HCT116 (cell line): ENCODE results near the gene RIC8B. TPM values are rescaled to one million over a fixed set of nuclear protein-coding genes. Genes with fewer than 3 reads are reported as not detected.

Experiments used
- ATAC-seq: fragments of 200-7000 bp; cut with Tn5 transposase; 2 replicates; pipeline ENCODE4 v1.9.1; 2020; ENCODE audit warnings: mild to moderate bottlenecking, moderate library complexity
- BruUV-seq: library from RNA; stranded (reverse); fragments of 400-500 nt; replicated peaks from 2 replicates; lab custom pipeline; 2021; lab: Mats Ljungman, UMichigan
- CTCF ChIA-PET: fragments of 300-600 bp; sonication (Branson Sonifier 250); formaldehyde crosslinking; loops from one replicate; lab custom pipeline; 2021; ENCODE audit warnings: antibody characterized with exemption; lab: Charles Lee
- POLR2A ChIA-PET: fragments of 300-600, 350-600 bp; sonication (Branson Sonifier 250); formaldehyde crosslinking; loops from one replicate; lab custom pipeline; 2021; ENCODE audit warnings: antibody characterized with exemption; lab: Charles Lee
- RAD21 ChIA-PET, 2 experiments: fragments of 300-600 bp; sonication (Branson Sonifier 250); formaldehyde crosslinking; loops; one replicate each; lab custom pipeline; 2023; ENCODE audit warnings: low total read pairs in 2 of 2; ENCODE audit not compliant: uncharacterized antibody in 2 of 2, unreplicated experiment in 2 of 2, low non-redundant PET in 1 of 2; lab: Charles Lee
- DNase-seq: peaks from one replicate; pipeline ENCODE4 v3.0.0-alpha.2; 2010; ENCODE audit warnings: low read depth, low spot score
- H2AFZ ChIP-seq: fragments of 200-600 bp; shearing (Covaris generic), sonication (generic); 2 replicates; pipeline ENCODE4 v1.6.1; 2017; ENCODE audit warnings: low read depth, mixed run types, mixed read lengths, antibody characterized with exemption, low read length; ENCODE audit not compliant: poor library complexity, severe bottlenecking
- H3K27ac ChIP-seq: 2 replicates; pipeline ENCODE4 v1.5.1; 2012; ENCODE audit warnings: low read depth, low read length
- H3K27me3 ChIP-seq: fragments of 200-600 bp; sonication (generic); 2 replicates; pipeline ENCODE4 v1.6.1; 2016; ENCODE audit warnings: mixed run types, low read length, mixed read lengths; ENCODE audit not compliant: insufficient read depth
- H3K36me3 ChIP-seq, 2 experiments: fragments of 200-500 bp in 1 of 2; fragments of 200-600 bp in 1 of 2; sonication (Bioruptor generic) in 1 of 2; sonication (generic) in 1 of 2; 2 replicates each; pipeline versions ENCODE4 v1.5.1 to v1.6.1; 2014 to 2016; ENCODE audit warnings: low read length in 2 of 2, inconsistent platforms in 1 of 2, mixed read lengths in 1 of 2, mixed run types in 1 of 2; ENCODE audit not compliant: insufficient read depth in 2 of 2, control insufficient read depth in 1 of 2
- H3K4me1 ChIP-seq, 2 experiments: fragments of 200-600 bp in 1 of 2; sonication (generic) in 1 of 2; 2 replicates each; pipeline versions ENCODE4 v1.5.1 to v1.6.1; 2012 to 2017; ENCODE audit warnings: low read length in 2 of 2, inconsistent platforms in 1 of 2, mild to moderate bottlenecking in 1 of 2, mixed read lengths in 1 of 2, mixed run types in 1 of 2, moderate library complexity in 1 of 2; ENCODE audit not compliant: insufficient read depth in 2 of 2, control insufficient read depth in 1 of 2
- H3K4me2 ChIP-seq: fragments of 200-600 bp; sonication (generic); 2 replicates; pipeline ENCODE4 v1.6.1; 2017; ENCODE audit warnings: mixed run types, low read length, mixed read lengths
- H3K4me3 ChIP-seq, 2 experiments: fragments of 200-600 bp in 1 of 2; sonication (generic) in 1 of 2; replicated peaks in 1 of 2; 2 replicates each; pipeline ENCODE4 v1.5.1; 2011 to 2016; ENCODE audit warnings: low read length in 2 of 2, control low read depth in 1 of 2, low read depth in 1 of 2, mild to moderate bottlenecking in 1 of 2, mixed read lengths in 1 of 2, mixed run types in 1 of 2
- H3K79me2 ChIP-seq: fragments of 200-600 bp; sonication (generic); 2 replicates; pipeline ENCODE4 v1.6.1; 2017; ENCODE audit warnings: mild to moderate bottlenecking, mixed run types, low read length, moderate library complexity, mixed read lengths; ENCODE audit not compliant: insufficient read depth
- H3K9ac ChIP-seq: fragments of 200-600 bp; sonication (generic); 2 replicates; pipeline ENCODE4 v1.6.1; 2016; ENCODE audit warnings: low read length, mixed read lengths
- H3K9me2 ChIP-seq: fragments of 200-600 bp; sonication (generic), shearing (Covaris generic); 2 replicates; pipeline ENCODE4 v1.6.1; 2017; ENCODE audit warnings: mixed run types, mild to moderate bottlenecking, moderate library complexity; ENCODE audit not compliant: insufficient read depth
- H3K9me3 ChIP-seq, 2 experiments: fragments of 200-500 bp in 1 of 2; fragments of 200-600 bp in 1 of 2; sonication (Bioruptor generic) in 1 of 2; sonication (generic) in 1 of 2; 2 replicates each; pipeline ENCODE4 v1.6.1; 2014 to 2017; ENCODE audit warnings: low read length in 2 of 2, mixed read lengths in 2 of 2, inconsistent platforms in 1 of 2, low read depth in 1 of 2, mild to moderate bottlenecking in 1 of 2, mixed run types in 1 of 2, moderate library complexity in 1 of 2; ENCODE audit not compliant: control insufficient read depth in 1 of 2, insufficient read depth in 1 of 2
- H4K20me1 ChIP-seq: fragments of 200-600 bp; sonication (generic), shearing (Covaris generic); 2 replicates; pipeline ENCODE4 v1.6.1; 2017; ENCODE audit warnings: mixed run types, mild to moderate bottlenecking, moderate library complexity; ENCODE audit not compliant: insufficient read depth
- CBX3 ChIP-seq: IDR thresholded peaks from 2 replicates; pipeline ENCODE4 v1.6.1; 2012; ENCODE audit warnings: low read depth
- CTCF ChIP-seq, 3 experiments: fragments of 200-600 bp in 1 of 3; sonication (generic) in 1 of 3; IDR thresholded peaks in 2 of 3; conservative IDR thresholded peaks in 1 of 3; 2 replicates each; pipeline ENCODE4 v1.5.1; 2012 to 2017; ENCODE audit warnings: low read depth in 2 of 3, low read length in 2 of 3, antibody characterized with exemption in 1 of 3, borderline replicate concordance in 1 of 3, control low read depth in 1 of 3, mild to moderate bottlenecking in 1 of 3, mixed read lengths in 1 of 3, mixed run types in 1 of 3, moderate library complexity in 1 of 3; ENCODE audit not compliant: insufficient read depth in 1 of 3
- EGR1 ChIP-seq: IDR thresholded peaks from 2 replicates; pipeline ENCODE4 v1.6.1; 2012; ENCODE audit warnings: low read depth
- ELF1 ChIP-seq: IDR thresholded peaks from 2 replicates; pipeline ENCODE4 v1.6.1; 2012; ENCODE audit warnings: low read depth, borderline replicate concordance
- JUND ChIP-seq: IDR thresholded peaks from 2 replicates; pipeline ENCODE4 v1.6.1; 2012
- POLR2AphosphoS5 ChIP-seq: IDR thresholded peaks from 2 replicates; pipeline ENCODE4 v1.6.1; 2011; ENCODE audit warnings: mild to moderate bottlenecking, low read depth, low read length, moderate library complexity
- RAD21 ChIP-seq: IDR thresholded peaks from 2 replicates; pipeline ENCODE4 v1.6.1; 2012; ENCODE audit warnings: low read depth, mild to moderate bottlenecking
- SP1 ChIP-seq: IDR thresholded peaks from 2 replicates; pipeline ENCODE4 v1.6.1; 2012; ENCODE audit warnings: low read depth
- TCF7L2 ChIP-seq: IDR thresholded peaks from 2 replicates; pipeline ENCODE4 v1.7.0; 2011; ENCODE audit warnings: borderline replicate concordance, inconsistent platforms; ENCODE audit not compliant: insufficient read depth, insufficient read length; ENCODE audit errors: extremely low read depth
- YY1 ChIP-seq: IDR thresholded peaks from 2 replicates; pipeline ENCODE4 v1.6.1; 2011; ENCODE audit warnings: low read length, low read depth, moderate library complexity, mild to moderate bottlenecking; ENCODE audit not compliant: insufficient replicate concordance; ENCODE audit errors: extremely low read depth
- ZBTB33 ChIP-seq: IDR thresholded peaks from 2 replicates; pipeline ENCODE4 v1.6.1; 2011; ENCODE audit warnings: mild to moderate bottlenecking, low read length, moderate library complexity; ENCODE audit not compliant: insufficient replicate concordance; ENCODE audit errors: extremely low read depth
- ZNF274 ChIP-seq: fragments of 200-500 bp; sonication (Bioruptor generic); IDR thresholded peaks from 2 replicates; pipeline ENCODE4 v1.6.1; 2014; ENCODE audit warnings: mild to moderate bottlenecking, low read depth, low read length, inconsistent platforms
- intact Hi-C: fragments of 100-400 bp; cut with micrococcal nuclease; formaldehyde crosslinking; loops from 2 replicates; pipeline ENCODE4 v1.10.0; 2022
- total RNA-seq: library from RNA; stranded (reverse); gene quantifications from one replicate; pipeline ENCODE4 v1.2.1, GENCODE V29; 2021; ENCODE audit not compliant: unreplicated experiment
- TF ChIP-seq, protein P1 (sequence below): IDR thresholded peaks from 2 replicates; pipeline ENCODE4 v1.6.1; 2012
- TF ChIP-seq, protein P2 (sequence below): IDR thresholded peaks from 2 replicates; pipeline ENCODE4 v1.6.1; 2012; ENCODE audit warnings: low read depth

Gene RIC8B
- total RNA-seq, 1 experiment from 2014 or later = 16.7 TPM

- Histone ChIP-seq H3K9me3 (no peaks in the 10 kb centered on the region), H3K4me3 (no peak overlapping the region), H3K9ac (no peak overlapping the region), H2AFZ (no peak overlapping the region), H3K27me3 (no peaks in the 10 kb centered on the region), H3K79me2 (no peaks in the 10 kb centered on the region), H3K27ac (no peak overlapping the region), H3K36me3 (no peaks in the 10 kb centered on the region), H4K20me1 (no peaks in the 10 kb centered on the region), H3K4me2 (no peak overlapping the region), H3K9me2 (no peaks in the 10 kb centered on the region), H3K4me1 (peaks cover 0 to 9% of the 10 kb centered on the region in 2 experiments; a peak in 2 of 4 replicates)
- intact Hi-C loops = no loop called here
- no peak for DNase-seq
- ATAC-seq = no peak
- POLR2A ChIA-PET = no interaction called here
- CTCF ChIA-PET = interaction anchor here (1.1 kb wide), 1 partner anchor 549 kb away, joined by 3 read pairs; the partner anchor contains the start of gene POLR3B
- RAD21 ChIA-PET = no interaction called here
- no TSS peak for BruUV-seq
- TF ChIP-seq ELF1 (no peak), YY1 (no peak), ZBTB33 (no peak), EGR1 (no peak), CBX3 (no peak), JUND (no peak), TCF7L2 (no peak), POLR2AphosphoS5 (no peak), ZNF274 (no peak), SP1 (no peak), RAD21 (no peak), CTCF (IDR thresholded peaks at IDR 0.05 in 2 of 3, conservative IDR thresholded peaks at IDR 0.05 in 1 of 3; ENCODE audit: borderline replicate concordance in 1 of 3, insufficient read depth in 1 of 3, low read depth in 2 of 3, low read length in 2 of 3) (no peak)
- TF ChIP-seq, protein P1, sequence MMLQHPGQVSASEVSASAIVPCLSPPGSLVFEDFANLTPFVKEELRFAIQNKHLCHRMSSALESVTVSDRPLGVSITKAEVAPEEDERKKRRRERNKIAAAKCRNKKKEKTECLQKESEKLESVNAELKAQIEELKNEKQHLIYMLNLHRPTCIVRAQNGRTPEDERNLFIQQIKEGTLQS = no peak
- TF ChIP-seq, protein P2, sequence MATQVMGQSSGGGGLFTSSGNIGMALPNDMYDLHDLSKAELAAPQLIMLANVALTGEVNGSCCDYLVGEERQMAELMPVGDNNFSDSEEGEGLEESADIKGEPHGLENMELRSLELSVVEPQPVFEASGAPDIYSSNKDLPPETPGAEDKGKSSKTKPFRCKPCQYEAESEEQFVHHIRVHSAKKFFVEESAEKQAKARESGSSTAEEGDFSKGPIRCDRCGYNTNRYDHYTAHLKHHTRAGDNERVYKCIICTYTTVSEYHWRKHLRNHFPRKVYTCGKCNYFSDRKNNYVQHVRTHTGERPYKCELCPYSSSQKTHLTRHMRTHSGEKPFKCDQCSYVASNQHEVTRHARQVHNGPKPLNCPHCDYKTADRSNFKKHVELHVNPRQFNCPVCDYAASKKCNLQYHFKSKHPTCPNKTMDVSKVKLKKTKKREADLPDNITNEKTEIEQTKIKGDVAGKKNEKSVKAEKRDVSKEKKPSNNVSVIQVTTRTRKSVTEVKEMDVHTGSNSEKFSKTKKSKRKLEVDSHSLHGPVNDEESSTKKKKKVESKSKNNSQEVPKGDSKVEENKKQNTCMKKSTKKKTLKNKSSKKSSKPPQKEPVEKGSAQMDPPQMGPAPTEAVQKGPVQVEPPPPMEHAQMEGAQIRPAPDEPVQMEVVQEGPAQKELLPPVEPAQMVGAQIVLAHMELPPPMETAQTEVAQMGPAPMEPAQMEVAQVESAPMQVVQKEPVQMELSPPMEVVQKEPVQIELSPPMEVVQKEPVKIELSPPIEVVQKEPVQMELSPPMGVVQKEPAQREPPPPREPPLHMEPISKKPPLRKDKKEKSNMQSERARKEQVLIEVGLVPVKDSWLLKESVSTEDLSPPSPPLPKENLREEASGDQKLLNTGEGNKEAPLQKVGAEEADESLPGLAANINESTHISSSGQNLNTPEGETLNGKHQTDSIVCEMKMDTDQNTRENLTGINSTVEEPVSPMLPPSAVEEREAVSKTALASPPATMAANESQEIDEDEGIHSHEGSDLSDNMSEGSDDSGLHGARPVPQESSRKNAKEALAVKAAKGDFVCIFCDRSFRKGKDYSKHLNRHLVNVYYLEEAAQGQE = no peak
These were observed 132.2 kb downstream of the RIC8B start for GRCh38 chr12:106906715-106907114.
